ENCODE measurements around the gene CHP1.
"Not testable (repeated sequence)": the region's sequence is repeated elsewhere in the genome, so short reads cannot be mapped to it uniquely, and the experiment has no call there.

Gene CHP1

GRCh38 chr15:41301587-41301986, 70.5 kb downstream of the CHP1 start:
- DNase-seq = no peak

DNA sequence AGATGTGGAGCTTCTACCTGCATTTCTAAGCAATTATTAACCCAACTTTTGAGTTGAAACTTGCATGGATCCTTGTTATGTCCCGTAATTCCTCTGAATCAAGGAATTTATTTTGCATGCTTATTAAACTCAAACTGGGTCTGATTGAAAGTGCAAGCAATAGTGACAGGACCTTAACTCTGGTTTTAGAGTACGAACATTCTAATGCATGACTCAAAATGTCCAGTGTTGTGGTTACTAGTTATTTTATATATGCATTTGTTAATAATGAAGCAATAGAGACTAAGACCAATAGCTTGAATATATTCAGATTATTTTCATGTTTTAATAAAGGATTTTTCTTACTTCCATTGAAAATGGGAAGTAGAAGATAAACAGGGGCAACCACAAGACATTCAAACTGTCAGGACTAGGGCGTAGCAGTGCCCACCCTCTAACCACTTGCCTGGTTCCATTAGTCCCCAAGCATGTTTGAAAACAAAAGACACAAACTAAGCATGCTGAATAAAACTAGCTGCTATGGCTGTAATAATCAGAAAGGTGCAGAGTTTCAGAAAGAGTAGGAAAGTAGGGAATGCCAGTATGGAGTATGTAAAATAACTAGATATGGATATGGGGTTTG, 73.2 kb downstream of the CHP1 start:
- DNase-seq = no peak

DNA sequence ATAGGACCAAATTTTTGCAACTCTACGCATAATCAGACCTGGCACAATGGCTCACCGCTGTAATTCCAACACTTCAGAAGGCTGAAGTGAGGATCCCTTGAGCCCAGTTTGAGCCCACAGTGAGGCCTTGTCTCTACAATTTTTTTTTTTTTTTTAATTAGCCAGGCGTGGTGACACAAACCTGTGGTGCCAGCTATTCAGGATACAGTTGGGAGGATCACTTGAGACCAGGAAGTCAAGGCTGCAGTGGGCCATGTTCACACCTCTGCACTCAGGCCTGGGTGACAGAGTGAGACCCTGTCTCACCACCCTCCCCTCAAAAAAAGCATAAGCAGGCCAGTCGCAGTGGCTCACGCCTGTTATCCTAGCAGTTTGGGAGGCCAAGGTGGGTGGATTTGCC, 76.6 kb downstream of the CHP1 start:
- no peak for DNase-seq

- no peak for DNase-seq
These were observed 78.3 kb downstream of the CHP1 start for GRCh38 chr15:41309226-41309905.

- not testable (repeated sequence) for DNase-seq
These were observed 89.8 kb downstream of the CHP1 start for GRCh38 chr15:41320805-41321330.

- DNase-seq = no peak
These were observed 92.5 kb downstream of the CHP1 start for GRCh38 chr15:41323611-41324010.

DNA sequence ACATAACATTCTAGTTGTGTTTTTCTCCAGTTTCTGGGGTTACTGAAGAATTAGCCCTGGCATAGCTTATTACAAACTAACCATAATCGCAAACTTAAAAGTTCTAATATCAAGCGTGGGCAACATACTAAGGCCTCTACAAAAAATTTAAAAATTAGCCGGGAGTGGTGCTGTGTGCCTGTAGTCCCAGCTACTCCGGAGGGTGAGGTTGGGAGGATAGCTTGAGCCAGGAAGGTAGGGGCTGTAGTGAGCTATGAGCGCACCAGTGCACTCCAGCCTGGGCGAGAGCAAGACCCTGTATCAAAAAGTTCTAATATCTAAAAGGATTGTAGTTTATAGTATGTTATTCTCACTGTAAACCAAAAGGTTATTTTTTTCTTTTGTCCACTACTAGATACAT, 100.2 kb downstream of the CHP1 start:
- no peak for DNase-seq

Data from CD4-positive, alpha-beta T cell treated with Interleukin-1 beta for 1 hour (primary cell).